GM19468 (cell line): ENCODE measurements around the gene TAF5L.
"Not testable (repeated sequence)": the region's sequence is repeated elsewhere in the genome, so short reads cannot be mapped to it uniquely, and the experiment has no call there.

Experiments
- ATAC-seq: cut with Tn5 transposase; IDR thresholded peaks from one replicate; pipeline ENCODE4 v1.9.1; 2021; ENCODE audit warnings: mild to moderate bottlenecking, moderate library complexity, moderate number of reproducible peaks; ENCODE audit not compliant: unreplicated experiment; ENCODE audit errors: extremely low read depth

Gene TAF5L

GRCh38 chr1:229643996-229644745 is 18.2 kb upstream of the TAF5L start:
- no peak for ATAC-seq

GRCh38 chr1:229642970-229643369 is 17.0 kb upstream of the TAF5L start:
- no peak for ATAC-seq

- ATAC-seq = no peak
Measured at GRCh38 chr1:229642376-229642775, 16.5 kb upstream of the TAF5L start.

- ATAC-seq = no peak
Measured at GRCh38 chr1:229641306-229641705, 15.4 kb upstream of the TAF5L start.

- no peak for ATAC-seq
Measured at GRCh38 chr1:229640455-229640854, 14.5 kb upstream of the TAF5L start.

GRCh38 chr1:229637746-229638145 is 11.8 kb upstream of the TAF5L start:
- ATAC-seq = no peak

GRCh38 chr1:229636042-229636441 is 10.1 kb upstream of the TAF5L start:
- ATAC-seq = no peak

- no peak for ATAC-seq
Measured at GRCh38 chr1:229631966-229632365, 6.0 kb upstream of the TAF5L start.

GRCh38 chr1:229631148-229631547 is 5.2 kb upstream of the TAF5L start:
- ATAC-seq = no peak

GRCh38 chr1:229629261-229629660 is 3.3 kb upstream of the TAF5L start:
- ATAC-seq = no peak

GRCh38 chr1:229627003-229627402 is 1.1 kb upstream of the TAF5L start:
- ATAC-seq = no peak

- ATAC-seq = peak; percentile 8
Measured at GRCh38 chr1:229625071-229625914, 629 bp downstream of the TAF5L start.

GRCh38 chr1:229624521-229625070 is 1.3 kb downstream of the TAF5L start:
- ATAC-seq = no peak

GRCh38 chr1:229623838-229624237 is 2.1 kb downstream of the TAF5L start:
- ATAC-seq = no peak

- ATAC-seq = no peak
Measured at GRCh38 chr1:229623225-229623624, 2.7 kb downstream of the TAF5L start.

GRCh38 chr1:229622641-229623120 is 3.2 kb downstream of the TAF5L start:
- not testable (repeated sequence) for ATAC-seq

- ATAC-seq = no peak
Measured at GRCh38 chr1:229621663-229622062, 4.3 kb downstream of the TAF5L start.

- ATAC-seq = no peak
Measured at GRCh38 chr1:229620876-229621275, 5.0 kb downstream of the TAF5L start.

- no peak for ATAC-seq
Measured at GRCh38 chr1:229619614-229620013, 6.3 kb downstream of the TAF5L start.

GRCh38 chr1:229619002-229619401 is 6.9 kb downstream of the TAF5L start:
- no peak for ATAC-seq
